ENCODE measurements around the gene SNAP29. TPM values are rescaled to one million over a fixed set of nuclear protein-coding genes. Genes with fewer than 3 reads are reported as not detected.

Gene SNAP29
- total RNA-seq, 3 donors from 2014 or later, result 17.7 to 28.2 (median 22.5) TPM

- TF ChIP-seq POLR2A (IDR thresholded peaks at IDR 0.05), result no peak
- no peak for TF ChIP-seq POLR2AphosphoS5 (IDR thresholded peaks at IDR 0.05)
- no peak for TF ChIP-seq CTCF (IDR thresholded peaks at IDR 0.05)
- intact Hi-C loops (cut with DNase I; ENCODE audit: low total_unique reads), result no loop called here
- no peak overlapping the region for H3K27ac ChIP-seq
- no peaks in the 10 kb centered on the region for H3K4me1 ChIP-seq
- no peaks in the 10 kb centered on the region for H3K27me3 ChIP-seq
- H3K9me3 ChIP-seq, result no peaks in the 10 kb centered on the region
- no peak overlapping the region for H3K4me3 ChIP-seq
- no peaks in the 10 kb centered on the region for H3K36me3 ChIP-seq
- DNase-seq (ENCODE audit: low spot score in 2 of 2), result no peak
These were observed 16.5 kb downstream of the SNAP29 start for GRCh38 chr22:20875296-20875695.

- Histone ChIP-seq H3K4me3 (no peak overlapping the region), H3K9me3 (no peaks in the 10 kb centered on the region), H3K4me1 (no peaks in the 10 kb centered on the region), H3K27me3 (no peaks in the 10 kb centered on the region), H3K36me3 (peaks cover 2% of the 10 kb centered on the region), H3K27ac (no peak overlapping the region)
- intact Hi-C loops (cut with DNase I; ENCODE audit: low total_unique reads), result no loop called here
- DNase-seq (ENCODE audit: low spot score in 2 of 2), result no peak
- no peak for TF ChIP-seq POLR2A (IDR thresholded peaks at IDR 0.05)
- no peak for TF ChIP-seq POLR2AphosphoS5 (IDR thresholded peaks at IDR 0.05)
- TF ChIP-seq CTCF (IDR thresholded peaks at IDR 0.05), result no peak
These were observed 18.9 kb downstream of the SNAP29 start for GRCh38 chr22:20877715-20878114.

- H3K9me3 ChIP-seq, result no peaks in the 10 kb centered on the region
- H3K4me1 ChIP-seq, result no peaks in the 10 kb centered on the region
- no peak overlapping the region for H3K4me3 ChIP-seq
- no peaks in the 10 kb centered on the region for H3K27me3 ChIP-seq
- intact Hi-C loops (cut with DNase I; ENCODE audit: low total_unique reads), result no loop called here
- H3K36me3 ChIP-seq, result peaks cover 11% of the 10 kb centered on the region
- H3K27ac ChIP-seq, result no peak overlapping the region
- TF ChIP-seq POLR2A (IDR thresholded peaks at IDR 0.05) (no peak), POLR2AphosphoS5 (IDR thresholded peaks at IDR 0.05) (no peak), CTCF (IDR thresholded peaks at IDR 0.05) (no peak)
- DNase-seq (ENCODE audit: low spot score in 2 of 2), result no peak
These were observed 22.4 kb downstream of the SNAP29 start for GRCh38 chr22:20881231-20881630.

- Histone ChIP-seq H3K4me3 (no peak overlapping the region), H3K9me3 (no peaks in the 10 kb centered on the region), H3K27me3 (no peaks in the 10 kb centered on the region), H3K36me3 (peaks cover 11% of the 10 kb centered on the region), H3K4me1 (no peaks in the 10 kb centered on the region), H3K27ac (no peak overlapping the region)
- no peak for DNase-seq (ENCODE audit: low spot score in 2 of 2)
- intact Hi-C loops (cut with DNase I; ENCODE audit: low total_unique reads), result no loop called here
- TF ChIP-seq CTCF (IDR thresholded peaks at IDR 0.05) (no peak), POLR2A (IDR thresholded peaks at IDR 0.05) (no peak), POLR2AphosphoS5 (IDR thresholded peaks at IDR 0.05) (no peak)
These were observed 23.3 kb downstream of the SNAP29 start for GRCh38 chr22:20881869-20882815.

GRCh38 chr22:20882855-20883254 lies 24.0 kb downstream of the SNAP29 start:
- Histone ChIP-seq H3K4me3 (no peak overlapping the region), H3K9me3 (no peaks in the 10 kb centered on the region), H3K27me3 (no peaks in the 10 kb centered on the region), H3K36me3 (peaks cover 11% of the 10 kb centered on the region), H3K27ac (no peak overlapping the region), H3K4me1 (no peaks in the 10 kb centered on the region)
- DNase-seq (ENCODE audit: low spot score in 2 of 2), result no peak
- intact Hi-C loops (cut with DNase I; ENCODE audit: low total_unique reads), result no loop called here
- no peak for TF ChIP-seq POLR2A (IDR thresholded peaks at IDR 0.05)
- no peak for TF ChIP-seq CTCF (IDR thresholded peaks at IDR 0.05)
- no peak for TF ChIP-seq POLR2AphosphoS5 (IDR thresholded peaks at IDR 0.05)

Data from breast epithelium (tissue), 4 donors.